IMR-90 (cell line): ENCODE data around the gene DIAPH2.

ENCODE experiments used
- BHLHE40 ChIP-seq: fragments of 150-350 bp; IDR thresholded peaks from 2 replicates; pipeline ENCODE4 v1.6.1; 2016; ENCODE audit warnings: mild to moderate bottlenecking, low read depth, low read length
- CEBPB ChIP-seq: IDR thresholded peaks from 2 replicates; pipeline ENCODE4 v1.6.1; 2012; ENCODE audit warnings: low read depth, low read length, improper control_type of control experiment
- CTCF ChIP-seq: conservative IDR thresholded peaks from 2 replicates; pipeline ENCODE4 v1.5.1; 2012; ENCODE audit warnings: mild to moderate bottlenecking, low read depth, low read length, improper control_type of control experiment
- FOS ChIP-seq: fragments of 150-350 bp; IDR thresholded peaks from 2 replicates; pipeline ENCODE4 v1.6.1; 2016; ENCODE audit warnings: low read depth, low read length
- MAFK ChIP-seq: IDR thresholded peaks from 2 replicates; pipeline ENCODE4 v1.6.1; 2012; ENCODE audit warnings: low read depth, low read length, improper control_type of control experiment
- MAZ ChIP-seq: IDR thresholded peaks from 2 replicates; pipeline ENCODE4 v1.6.1; 2012; ENCODE audit warnings: low read depth, mild to moderate bottlenecking, low read length, improper control_type of control experiment, moderate library complexity, borderline replicate concordance
- MXI1 ChIP-seq: IDR thresholded peaks from 2 replicates; pipeline ENCODE4 v1.6.1; 2012; ENCODE audit warnings: low read depth, mild to moderate bottlenecking, low read length, moderate library complexity, borderline replicate concordance
- POLR2A ChIP-seq: IDR thresholded peaks from 2 replicates; pipeline ENCODE4 v1.6.1; 2012; ENCODE audit warnings: mild to moderate bottlenecking, low read depth, low read length
- RCOR1 ChIP-seq: IDR thresholded peaks from 2 replicates; pipeline ENCODE4 v1.6.1; 2012; ENCODE audit warnings: mild to moderate bottlenecking, low read length, improper control_type of control experiment; ENCODE audit not compliant: insufficient replicate concordance
- RFX5 ChIP-seq: IDR thresholded peaks from 2 replicates; pipeline ENCODE4 v1.8.0; 2012; ENCODE audit warnings: low read depth, mild to moderate bottlenecking, low read length, moderate library complexity
- SMC3 ChIP-seq: fragments of 150-350 bp; IDR thresholded peaks from 2 replicates; pipeline ENCODE4 v1.6.1; 2016; ENCODE audit warnings: low read depth, mild to moderate bottlenecking, antibody characterized with exemption, low read length, moderate library complexity
- USF2 ChIP-seq: fragments of 150-350 bp; IDR thresholded peaks from 2 replicates; pipeline ENCODE4 v1.6.1; 2017; ENCODE audit warnings: mild to moderate bottlenecking, antibody characterized with exemption, low read length, low read depth

- no peak for TF ChIP-seq CTCF
- TF ChIP-seq POLR2A: no peak
- TF ChIP-seq MAZ: no peak
- no peak for TF ChIP-seq USF2
- no peak for TF ChIP-seq BHLHE40
- no peak for TF ChIP-seq RCOR1
- no peak for TF ChIP-seq CEBPB
- no peak for TF ChIP-seq MXI1
- TF ChIP-seq SMC3: no peak
- TF ChIP-seq MAFK: no peak
- no peak for TF ChIP-seq FOS
- no peak for TF ChIP-seq RFX5
Observed at GRCh38 chrX:96721354-96721753, 36.7 kb downstream of the DIAPH2 start.
